NCI-H226 (cell line): ENCODE measurements around the gene CNPY1.

Experiments
- DNase-seq: peaks from one replicate; pipeline ENCODE4 v3.0.0-alpha.2; 2015

CNPY1 gene

GRCh38 chr7:155487509-155488482 is 58.6 kb downstream of the CNPY1 start:
- DNase-seq, result no peak

- DNase-seq, result no peak
Observed at GRCh38 chr7:155486783-155487508, 59.4 kb downstream of the CNPY1 start.

GRCh38 chr7:155484483-155485399 is 61.6 kb downstream of the CNPY1 start:
- DNase-seq, result no peak

GRCh38 chr7:155483868-155484325 is 62.5 kb downstream of the CNPY1 start:
- no peak for DNase-seq

- DNase-seq, result no peak
Observed at GRCh38 chr7:155483245-155483644, 63.1 kb downstream of the CNPY1 start.

GRCh38 chr7:155482511-155483183 is 63.7 kb downstream of the CNPY1 start:
- DNase-seq, result no peak

GRCh38 chr7:155481764-155482163 is 64.6 kb downstream of the CNPY1 start:
- no peak for DNase-seq

- DNase-seq, result no peak
Observed at GRCh38 chr7:155477476-155477875, 68.9 kb downstream of the CNPY1 start.

GRCh38 chr7:155471718-155472117 is 74.6 kb downstream of the CNPY1 start:
- DNase-seq, result no peak

GRCh38 chr7:155470686-155471638 is 75.4 kb downstream of the CNPY1 start:
- no peak for DNase-seq

GRCh38 chr7:155470186-155470487 is 76.2 kb downstream of the CNPY1 start:
- DNase-seq, result no peak

- no peak for DNase-seq
Observed at GRCh38 chr7:155469311-155470185, 76.8 kb downstream of the CNPY1 start.

- DNase-seq, result no peak
Observed at GRCh38 chr7:155468785-155469148, 77.6 kb downstream of the CNPY1 start.

- no peak for DNase-seq
Observed at GRCh38 chr7:155467846-155468784, 78.2 kb downstream of the CNPY1 start.

- DNase-seq, result no peak
Observed at GRCh38 chr7:155466814-155467733, 79.3 kb downstream of the CNPY1 start.

GRCh38 chr7:155466142-155466813 is 80.1 kb downstream of the CNPY1 start:
- no peak for DNase-seq

GRCh38 chr7:155465761-155466141 is 80.6 kb downstream of the CNPY1 start:
- no peak for DNase-seq
